ENCODE measurements around the gene C6.

Gene C6

DNA sequence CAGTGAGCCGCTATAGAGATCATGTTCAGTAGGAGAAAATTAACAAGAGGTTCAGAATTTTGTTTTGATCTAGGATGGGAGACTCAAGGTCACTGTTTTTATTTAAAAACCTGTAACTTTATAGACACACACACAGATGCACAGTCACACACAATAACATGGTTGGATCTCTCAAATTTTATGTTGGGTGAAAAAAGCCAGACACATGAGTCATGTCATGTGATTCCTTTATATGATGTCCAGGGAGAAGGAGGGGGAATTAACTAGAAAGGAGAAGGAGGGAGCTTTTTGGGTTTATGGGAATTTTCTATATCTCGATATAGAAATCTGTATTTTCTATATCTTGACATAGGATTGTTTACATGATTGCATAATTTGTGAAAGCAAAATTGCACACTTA is 17.1 kb downstream of the C6 start:
- Histone ChIP-seq H3K9me3 (ENCODE audit: control insufficient read depth, insufficient read depth, low read depth, low read length) (no peaks in the 10 kb centered on the region), H3K4me3 (ENCODE audit: low read depth, low read length) (no peak overlapping the region), H3K36me3 (ENCODE audit: control insufficient read depth in 2 of 2, insufficient read depth in 1 of 2, low read length in 2 of 2) (no peaks in the 10 kb centered on the region), H3K27ac (ENCODE audit: extremely low read depth, low read depth, low read length) (no peak overlapping the region), H3K4me1 (ENCODE audit: control insufficient read depth, insufficient read depth, low read length) (no peaks in the 10 kb centered on the region)
- POLR2A ChIA-PET = no interaction called here
- TF ChIP-seq ZBTB7A (tag by site-specific recombination; IDR thresholded peaks at IDR 0.05; ENCODE audit: low read depth) = no peak
- TF ChIP-seq ZBTB44 (tag by site-specific recombination; IDR thresholded peaks at IDR 0.05) = no peak
- no peak for TF ChIP-seq ZNF776 (tag by site-specific recombination; IDR thresholded peaks at IDR 0.05; ENCODE audit: borderline replicate concordance)
- no peak for TF ChIP-seq ZNF2 (tag by site-specific recombination; IDR thresholded peaks at IDR 0.05)
- no peak for TF ChIP-seq ZNF837 (tag by site-specific recombination; IDR thresholded peaks at IDR 0.05)
- no peak for TF ChIP-seq ZNF571 (tag by site-specific recombination; IDR thresholded peaks at IDR 0.05)
- no peak for TF ChIP-seq ZNF394 (tag by site-specific recombination; IDR thresholded peaks at IDR 0.05; ENCODE audit: borderline replicate concordance)
- no peak for TF ChIP-seq GLIS1 (tag by site-specific recombination; IDR thresholded peaks at IDR 0.05)
- TF ChIP-seq ZFP3 (tag by site-specific recombination; IDR thresholded peaks at IDR 0.05; ENCODE audit: low read depth) = no peak
- TF ChIP-seq GLI2 (tag by site-specific recombination; IDR thresholded peaks at IDR 0.05; ENCODE audit: borderline replicate concordance, low read depth) = no peak
- TF ChIP-seq GLIS2 (tag by site-specific recombination; IDR thresholded peaks at IDR 0.05) = no peak
- no peak for TF ChIP-seq MYNN (tag by site-specific recombination; IDR thresholded peaks at IDR 0.05; ENCODE audit: borderline replicate concordance)
- CTCF ChIA-PET = no interaction called here

GRCh38 chr5:41195228-41195627 is 18.1 kb downstream of the C6 start:
- Histone ChIP-seq H3K4me1 (ENCODE audit: control insufficient read depth, insufficient read depth, low read length) (no peaks in the 10 kb centered on the region), H3K27ac (ENCODE audit: extremely low read depth, low read depth, low read length) (no peak overlapping the region), H3K4me3 (ENCODE audit: low read depth, low read length) (no peak overlapping the region), H3K36me3 (ENCODE audit: control insufficient read depth in 2 of 2, insufficient read depth in 1 of 2, low read length in 2 of 2) (no peaks in the 10 kb centered on the region), H3K9me3 (ENCODE audit: control insufficient read depth, insufficient read depth, low read depth, low read length) (no peaks in the 10 kb centered on the region)
- ChIA-PET POLR2A (no interaction called here), CTCF (interaction anchor here (0.6 kb wide), 1 partner anchor 289 kb away, joined by 3 read pairs; no protein-coding TSS in a partner anchor)
- TF ChIP-seq ZNF394 (tag by site-specific recombination; IDR thresholded peaks at IDR 0.05; ENCODE audit: borderline replicate concordance) (no peak), BCL11B (tag by site-specific recombination; IDR thresholded peaks at IDR 0.05; ENCODE audit: low read depth) (no peak), ZNF645 (tag by site-specific recombination; IDR thresholded peaks at IDR 0.05) (no peak), ZNF26 (tag by site-specific recombination; IDR thresholded peaks at IDR 0.05) (no peak), ZEB2 (tag by site-specific recombination; IDR thresholded peaks at IDR 0.05) (no peak), ZNF221 (tag by site-specific recombination; IDR thresholded peaks at IDR 0.05; ENCODE audit: borderline replicate concordance) (no peak), ZNF214 (tag by site-specific recombination; IDR thresholded peaks at IDR 0.05; ENCODE audit: borderline replicate concordance) (no peak), PRDM1 (tag by site-specific recombination; IDR thresholded peaks at IDR 0.05) (no peak), ZNF239 (tag by site-specific recombination; IDR thresholded peaks at IDR 0.05) (no peak), RBAK (tag by site-specific recombination; IDR thresholded peaks at IDR 0.05) (no peak), ZNF132 (tag by site-specific recombination; IDR thresholded peaks at IDR 0.05; ENCODE audit: borderline replicate concordance) (no peak), SP7 (tag by site-specific recombination; IDR thresholded peaks at IDR 0.05) (no peak)
- TF ChIP-seq, protein P1, sequence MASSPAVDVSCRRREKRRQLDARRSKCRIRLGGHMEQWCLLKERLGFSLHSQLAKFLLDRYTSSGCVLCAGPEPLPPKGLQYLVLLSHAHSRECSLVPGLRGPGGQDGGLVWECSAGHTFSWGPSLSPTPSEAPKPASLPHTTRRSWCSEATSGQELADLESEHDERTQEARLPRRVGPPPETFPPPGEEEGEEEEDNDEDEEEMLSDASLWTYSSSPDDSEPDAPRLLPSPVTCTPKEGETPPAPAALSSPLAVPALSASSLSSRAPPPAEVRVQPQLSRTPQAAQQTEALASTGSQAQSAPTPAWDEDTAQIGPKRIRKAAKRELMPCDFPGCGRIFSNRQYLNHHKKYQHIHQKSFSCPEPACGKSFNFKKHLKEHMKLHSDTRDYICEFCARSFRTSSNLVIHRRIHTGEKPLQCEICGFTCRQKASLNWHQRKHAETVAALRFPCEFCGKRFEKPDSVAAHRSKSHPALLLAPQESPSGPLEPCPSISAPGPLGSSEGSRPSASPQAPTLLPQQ (tag by site-specific recombination; IDR thresholded peaks at IDR 0.05) = no peak
- TF ChIP-seq, protein P2, sequence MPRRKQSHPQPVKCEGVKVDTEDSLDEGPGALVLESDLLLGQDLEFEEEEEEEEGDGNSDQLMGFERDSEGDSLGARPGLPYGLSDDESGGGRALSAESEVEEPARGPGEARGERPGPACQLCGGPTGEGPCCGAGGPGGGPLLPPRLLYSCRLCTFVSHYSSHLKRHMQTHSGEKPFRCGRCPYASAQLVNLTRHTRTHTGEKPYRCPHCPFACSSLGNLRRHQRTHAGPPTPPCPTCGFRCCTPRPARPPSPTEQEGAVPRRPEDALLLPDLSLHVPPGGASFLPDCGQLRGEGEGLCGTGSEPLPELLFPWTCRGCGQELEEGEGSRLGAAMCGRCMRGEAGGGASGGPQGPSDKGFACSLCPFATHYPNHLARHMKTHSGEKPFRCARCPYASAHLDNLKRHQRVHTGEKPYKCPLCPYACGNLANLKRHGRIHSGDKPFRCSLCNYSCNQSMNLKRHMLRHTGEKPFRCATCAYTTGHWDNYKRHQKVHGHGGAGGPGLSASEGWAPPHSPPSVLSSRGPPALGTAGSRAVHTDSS (tag by site-specific recombination; IDR thresholded peaks at IDR 0.05) = no peak
- TF ChIP-seq, protein P3, sequence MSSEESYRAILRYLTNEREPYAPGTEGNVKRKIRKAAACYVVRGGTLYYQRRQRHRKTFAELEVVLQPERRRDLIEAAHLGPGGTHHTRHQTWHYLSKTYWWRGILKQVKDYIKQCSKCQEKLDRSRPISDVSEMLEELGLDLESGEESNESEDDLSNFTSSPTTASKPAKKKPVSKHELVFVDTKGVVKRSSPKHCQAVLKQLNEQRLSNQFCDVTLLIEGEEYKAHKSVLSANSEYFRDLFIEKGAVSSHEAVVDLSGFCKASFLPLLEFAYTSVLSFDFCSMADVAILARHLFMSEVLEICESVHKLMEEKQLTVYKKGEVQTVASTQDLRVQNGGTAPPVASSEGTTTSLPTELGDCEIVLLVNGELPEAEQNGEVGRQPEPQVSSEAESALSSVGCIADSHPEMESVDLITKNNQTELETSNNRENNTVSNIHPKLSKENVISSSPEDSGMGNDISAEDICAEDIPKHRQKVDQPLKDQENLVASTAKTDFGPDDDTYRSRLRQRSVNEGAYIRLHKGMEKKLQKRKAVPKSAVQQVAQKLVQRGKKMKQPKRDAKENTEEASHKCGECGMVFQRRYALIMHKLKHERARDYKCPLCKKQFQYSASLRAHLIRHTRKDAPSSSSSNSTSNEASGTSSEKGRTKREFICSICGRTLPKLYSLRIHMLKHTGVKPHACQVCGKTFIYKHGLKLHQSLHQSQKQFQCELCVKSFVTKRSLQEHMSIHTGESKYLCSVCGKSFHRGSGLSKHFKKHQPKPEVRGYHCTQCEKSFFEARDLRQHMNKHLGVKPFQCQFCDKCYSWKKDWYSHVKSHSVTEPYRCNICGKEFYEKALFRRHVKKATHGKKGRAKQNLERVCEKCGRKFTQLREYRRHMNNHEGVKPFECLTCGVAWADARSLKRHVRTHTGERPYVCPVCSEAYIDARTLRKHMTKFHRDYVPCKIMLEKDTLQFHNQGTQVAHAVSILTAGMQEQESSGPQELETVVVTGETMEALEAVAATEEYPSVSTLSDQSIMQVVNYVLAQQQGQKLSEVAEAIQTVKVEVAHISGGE (tag by site-specific recombination; conservative IDR thresholded peaks at IDR 0.05; ENCODE audit: low read depth) = no peak

All from HEK293 (cell line).